Breast epithelium (tissue), 4 donors: ENCODE measurements around the gene C1QTNF6. TPM values are rescaled to one million over a fixed set of nuclear protein-coding genes. Genes with fewer than 3 reads are reported as not detected.

Experiments
- DNase-seq, 2 donors: peaks; one replicate each; pipeline ENCODE4 v3.0.0-alpha.2; 2019; ENCODE audit warnings: low spot score in 2 of 2
- H3K27ac ChIP-seq, 2 donors: fragments of 200-600 bp; sonication (generic) in 1 of 2; one replicate each; pipeline ENCODE4 v1.5.1; 2016 to 2019; ENCODE audit warnings: mild to moderate bottlenecking in 1 of 2
- H3K27me3 ChIP-seq, 2 donors: fragments of 200-600 bp; sonication (generic) in 1 of 2; one replicate each; pipeline versions ENCODE4 v1.5.1 to v1.6.0; 2017 to 2019; ENCODE audit warnings: control low read depth in 1 of 2, mild to moderate bottlenecking in 1 of 2
- H3K36me3 ChIP-seq: fragments of 200-600 bp; one replicate; pipeline ENCODE4 v1.5.1; 2019
- H3K4me1 ChIP-seq, 2 donors: fragments of 200-600 bp; sonication (generic); one replicate each; pipeline ENCODE4 v1.5.1; 2016 to 2019; ENCODE audit warnings: control low read depth in 1 of 2
- H3K4me3 ChIP-seq, 3 donors: fragments of 200-600 bp; sonication (generic); 1 replicate in 2 of 3; 2 replicates in 1 of 3; pipeline ENCODE4 v1.5.1; 2016 to 2019; ENCODE audit warnings: mild to moderate bottlenecking in 3 of 3, moderate library complexity in 2 of 3
- H3K9me3 ChIP-seq, 2 donors: fragments of 200-600 bp; sonication (generic) in 1 of 2; one replicate each; pipeline ENCODE4 v1.5.1; 2016 to 2019; ENCODE audit warnings: control low read depth in 1 of 2
- POLR2A ChIP-seq: fragments of 450-650 bp; IDR thresholded peaks from one replicate; pipeline ENCODE4 v1.6.1; 2016; ENCODE audit warnings: antibody characterized with exemption, mild to moderate bottlenecking, moderate library complexity
- POLR2AphosphoS5 ChIP-seq, 3 donors: sonication (generic); formaldehyde crosslinking; IDR thresholded peaks; one replicate each; pipeline ENCODE4 v1.6.1; 2017; ENCODE audit warnings: antibody characterized with exemption in 3 of 3
- intact Hi-C: fragments of 100-400 bp; cut with DNase I; formaldehyde crosslinking; loops from one replicate; pipeline ENCODE4 v1.15.1; 2023; ENCODE audit warnings: low total_unique reads
- total RNA-seq, 3 donors: library from RNA; depleted of rRNA; stranded (reverse); fragments of >200 nt; gene quantifications; one replicate each; pipeline ENCODE4 v1.1.0, GENCODE V29; 2016
- TF ChIP-seq, protein P1 (sequence below), 3 donors: fragments of 450-650 bp; IDR thresholded peaks; one replicate each; pipeline ENCODE4 v1.5.1; 2016 to 2017; ENCODE audit warnings: antibody characterized with exemption in 3 of 3, mild to moderate bottlenecking in 3 of 3, moderate library complexity in 3 of 3

C1QTNF6 gene
- total RNA-seq, 3 donors from 2014 or later = 2.2 to 3.6 (median 3.5) TPM

DNA sequence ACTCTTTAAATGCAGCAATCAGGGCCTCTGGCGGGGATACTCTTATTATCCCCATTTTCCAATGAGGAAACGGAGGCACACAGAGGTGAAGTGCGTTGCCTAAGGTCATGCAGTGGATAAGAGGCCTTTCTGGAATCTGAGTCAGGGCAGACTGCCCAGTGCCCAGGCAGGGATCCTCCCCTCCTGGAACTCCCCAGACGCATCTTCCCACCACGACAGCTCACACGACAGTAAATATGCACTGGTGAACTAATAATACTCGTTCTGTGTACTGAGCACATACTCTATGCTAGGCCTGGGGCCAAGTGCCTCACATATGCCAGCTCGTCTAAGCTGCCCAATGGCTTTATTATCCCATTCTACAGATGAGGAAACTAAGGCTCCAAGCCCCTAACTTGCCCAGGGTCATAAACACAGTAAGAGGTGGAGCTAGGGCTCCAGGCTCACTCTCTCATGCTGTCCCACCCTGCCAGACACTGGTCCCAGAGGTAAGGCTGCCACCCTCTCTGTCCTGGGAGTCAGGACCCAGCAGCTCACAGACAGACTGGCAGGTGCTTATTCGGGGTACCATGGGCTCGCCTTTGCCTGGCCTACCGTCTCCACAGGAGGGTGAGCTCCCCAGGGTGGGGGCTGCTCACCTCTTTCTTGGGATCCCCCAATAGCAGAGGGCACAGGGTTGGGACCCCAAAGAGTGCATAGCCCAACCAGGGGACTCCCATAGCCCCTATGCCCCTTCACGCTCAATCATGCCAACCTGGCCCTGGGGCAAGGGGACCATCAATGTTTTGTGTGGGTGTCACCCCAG is 40.7 kb downstream of the C1QTNF6 start:
- no peak for TF ChIP-seq POLR2A
- TF ChIP-seq, protein P1, sequence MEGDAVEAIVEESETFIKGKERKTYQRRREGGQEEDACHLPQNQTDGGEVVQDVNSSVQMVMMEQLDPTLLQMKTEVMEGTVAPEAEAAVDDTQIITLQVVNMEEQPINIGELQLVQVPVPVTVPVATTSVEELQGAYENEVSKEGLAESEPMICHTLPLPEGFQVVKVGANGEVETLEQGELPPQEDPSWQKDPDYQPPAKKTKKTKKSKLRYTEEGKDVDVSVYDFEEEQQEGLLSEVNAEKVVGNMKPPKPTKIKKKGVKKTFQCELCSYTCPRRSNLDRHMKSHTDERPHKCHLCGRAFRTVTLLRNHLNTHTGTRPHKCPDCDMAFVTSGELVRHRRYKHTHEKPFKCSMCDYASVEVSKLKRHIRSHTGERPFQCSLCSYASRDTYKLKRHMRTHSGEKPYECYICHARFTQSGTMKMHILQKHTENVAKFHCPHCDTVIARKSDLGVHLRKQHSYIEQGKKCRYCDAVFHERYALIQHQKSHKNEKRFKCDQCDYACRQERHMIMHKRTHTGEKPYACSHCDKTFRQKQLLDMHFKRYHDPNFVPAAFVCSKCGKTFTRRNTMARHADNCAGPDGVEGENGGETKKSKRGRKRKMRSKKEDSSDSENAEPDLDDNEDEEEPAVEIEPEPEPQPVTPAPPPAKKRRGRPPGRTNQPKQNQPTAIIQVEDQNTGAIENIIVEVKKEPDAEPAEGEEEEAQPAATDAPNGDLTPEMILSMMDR (IDR thresholded peaks at IDR 0.05) = no peak
- no peak for TF ChIP-seq POLR2AphosphoS5 (IDR thresholded peaks at IDR 0.05)
- Histone ChIP-seq H3K9me3 (peaks cover 4% of the 10 kb centered on the region in 2 donors), H3K4me1 (no peaks in the 10 kb centered on the region), H3K4me3 (no peak overlapping the region), H3K36me3 (no peaks in the 10 kb centered on the region), H3K27ac (no peak overlapping the region), H3K27me3 (no peaks in the 10 kb centered on the region)
- intact Hi-C loops = no loop called here
- no peak for DNase-seq

DNA sequence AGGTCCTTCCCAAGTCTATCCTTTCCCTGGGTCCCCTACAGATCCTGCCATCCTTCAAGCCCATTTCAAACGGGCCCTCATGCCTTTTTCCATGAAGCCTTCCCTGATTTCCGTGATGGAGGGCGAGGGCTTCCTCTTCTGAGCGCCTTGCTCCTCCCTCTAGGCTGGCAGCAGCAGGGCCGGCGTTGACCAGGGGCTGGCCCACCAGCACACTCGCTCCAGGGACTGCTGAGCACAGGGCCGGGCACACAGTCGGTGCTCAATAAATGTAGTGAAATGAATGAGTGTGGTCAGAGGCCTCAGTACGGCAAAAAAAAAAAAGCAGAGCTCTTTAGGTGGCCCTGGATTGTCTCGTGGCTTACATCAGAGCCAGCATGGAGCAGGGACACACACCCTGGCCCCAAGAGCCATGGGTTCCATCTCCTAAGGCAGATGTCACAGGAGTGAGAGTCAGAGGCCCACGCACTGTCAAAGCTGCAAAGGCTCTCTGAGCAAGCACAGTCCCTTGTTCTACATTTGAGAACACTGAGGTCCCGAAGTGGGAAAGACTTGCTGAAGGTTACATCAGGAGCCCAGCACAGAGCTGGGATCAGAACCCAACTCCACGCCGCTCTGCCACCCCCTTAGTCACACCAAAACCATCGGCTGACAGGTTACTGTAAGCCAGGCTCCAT is 41.4 kb downstream of the C1QTNF6 start:
- TF ChIP-seq POLR2A (no peak), POLR2AphosphoS5 (IDR thresholded peaks at IDR 0.05) (no peak)
- TF ChIP-seq, protein P1 (IDR thresholded peaks at IDR 0.05) = no peak
- Histone ChIP-seq H3K4me3 (no peak overlapping the region), H3K27me3 (no peaks in the 10 kb centered on the region), H3K9me3 (peaks cover 1 to 4% of the 10 kb centered on the region in 2 donors), H3K27ac (no peak overlapping the region), H3K36me3 (no peaks in the 10 kb centered on the region), H3K4me1 (no peaks in the 10 kb centered on the region)
- intact Hi-C loops = no loop called here
- DNase-seq = no peak

DNA sequence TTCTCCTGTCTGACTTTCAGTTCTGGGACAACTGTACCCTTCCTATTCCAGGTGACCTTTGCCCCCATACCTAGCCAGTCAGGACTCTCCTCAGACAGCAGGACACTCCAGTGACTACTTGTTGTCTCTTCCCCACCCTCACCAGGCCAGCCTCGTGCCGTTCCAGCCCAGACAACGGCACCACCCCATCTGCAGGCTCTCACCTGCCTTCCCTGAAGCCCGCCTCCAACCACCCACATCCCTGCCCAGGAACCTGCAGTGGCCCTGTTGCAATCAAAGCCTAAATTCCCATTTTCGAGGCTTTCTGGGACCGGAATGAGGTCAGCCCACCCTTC is 42.0 kb downstream of the C1QTNF6 start:
- intact Hi-C loops = no loop called here
- TF ChIP-seq, protein P1 (IDR thresholded peaks at IDR 0.05) = no peak
- no peak for TF ChIP-seq POLR2A
- no peak for TF ChIP-seq POLR2AphosphoS5 (IDR thresholded peaks at IDR 0.05)
- H3K9me3 ChIP-seq = peaks cover 0 to 4% of the 10 kb centered on the region in 2 donors
- no peak overlapping the region for H3K4me3 ChIP-seq
- no peak overlapping the region for H3K27ac ChIP-seq
- no peaks in the 10 kb centered on the region for H3K27me3 ChIP-seq
- no peaks in the 10 kb centered on the region for H3K36me3 ChIP-seq
- DNase-seq = no peak
- no peaks in the 10 kb centered on the region for H3K4me1 ChIP-seq

DNA sequence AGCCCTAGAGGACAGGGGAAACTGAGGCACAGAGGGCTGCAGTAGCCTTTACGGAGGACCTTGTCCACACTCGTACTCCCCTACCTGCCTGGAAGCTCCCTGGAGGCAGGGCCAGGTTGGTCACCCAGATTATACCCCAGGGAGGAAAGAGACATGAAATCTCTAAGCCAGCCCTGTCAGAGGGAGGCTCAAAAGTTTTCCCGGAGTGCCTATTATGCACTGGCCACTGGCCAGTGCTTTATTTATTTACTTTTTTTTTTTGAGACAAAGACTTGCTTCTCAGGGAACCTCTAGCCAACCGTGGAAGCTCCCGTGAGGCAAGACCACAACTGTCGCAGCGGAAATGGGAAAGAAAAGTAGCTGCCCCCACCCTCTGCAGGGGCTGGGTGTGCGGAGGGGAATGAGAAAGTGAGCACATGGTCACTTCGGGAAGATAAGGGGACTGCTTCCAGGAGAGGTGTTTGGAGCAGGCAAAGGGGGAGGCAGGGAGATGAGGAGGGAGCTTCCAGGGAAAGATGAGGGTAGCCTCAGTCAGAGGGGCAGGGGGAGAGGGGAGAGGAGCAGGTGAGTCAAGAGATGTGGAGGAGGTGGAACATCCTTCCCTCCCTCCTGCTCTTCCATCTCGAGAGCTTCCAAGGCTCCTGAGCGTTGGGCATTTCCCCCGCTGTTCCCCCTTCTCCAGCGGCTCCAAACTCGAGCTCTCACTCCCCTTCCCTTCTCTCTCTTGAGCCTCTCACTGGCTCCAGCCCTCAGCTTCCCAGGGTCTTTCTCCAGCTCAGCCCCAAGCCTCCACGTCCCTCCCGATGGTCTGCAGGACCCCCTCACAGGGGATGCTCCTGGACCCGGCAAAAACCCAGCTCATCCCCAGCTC is 42.6 kb downstream of the C1QTNF6 start:
- intact Hi-C loops = no loop called here
- TF ChIP-seq POLR2A = no peak
- no peak for TF ChIP-seq POLR2AphosphoS5 (IDR thresholded peaks at IDR 0.05)
- TF ChIP-seq, protein P1 (IDR thresholded peaks at IDR 0.05) = no peak
- no peak overlapping the region for H3K4me3 ChIP-seq

More for the DNA sequence above, 42.6 kb downstream of the C1QTNF6 start:
- no peaks in the 10 kb centered on the region for H3K27me3 ChIP-seq
- no peaks in the 10 kb centered on the region for H3K9me3 ChIP-seq
- H3K27ac ChIP-seq = no peak overlapping the region
- no peaks in the 10 kb centered on the region for H3K4me1 ChIP-seq
- H3K36me3 ChIP-seq = no peaks in the 10 kb centered on the region
- DNase-seq = no peak
